K562 (cell line): Measurements from ENCODE around the gene KLHDC2. TPM values are rescaled to one million over a fixed set of nuclear protein-coding genes. Genes with fewer than 3 reads are reported as not detected.

Experiments used
- ASH1L ChIP-seq: fragments of 450-650 bp; IDR thresholded peaks from 2 replicates; pipeline ENCODE4 v1.6.1; 2018; ENCODE audit warnings: borderline replicate concordance, mild to moderate bottlenecking, low read depth; ENCODE audit not compliant: partially characterized antibody
- CSDE1 ChIP-seq, 2 experiments: fragments of 450-650 bp; IDR thresholded peaks; 2 replicates each; pipeline ENCODE4 v1.6.1; 2016; ENCODE audit warnings: mild to moderate bottlenecking in 1 of 2
- EP300 ChIP-seq: IDR thresholded peaks from 2 replicates; pipeline ENCODE4 v1.6.1; 2012; ENCODE audit warnings: low read length, improper control_type of control experiment
- FOSL1 ChIP-seq: fragments of 200-800 bp; sonication (Bioruptor generic); conservative IDR thresholded peaks from 2 replicates; pipeline ENCODE4 v1.6.1; 2016; ENCODE audit warnings: missing genetic modification characterization, missing compliant biosample characterization
- MAZ ChIP-seq, 2 experiments: fragments of 450-650 bp in 1 of 2; sonication (generic) in 1 of 2; formaldehyde crosslinking; IDR thresholded peaks in 1 of 2; conservative IDR thresholded peaks in 1 of 2; 2 replicates each; pipeline versions ENCODE4 v1.4.0 to v1.5.0; 2020; ENCODE audit warnings: mild to moderate bottlenecking in 1 of 2, missing genetic modification reagents in 1 of 2
- NONO ChIP-seq, 2 experiments: fragments of 200-400 bp in 1 of 2; fragments of 450-650 bp in 1 of 2; formaldehyde crosslinking in 1 of 2; IDR thresholded peaks; 2 replicates each; pipeline ENCODE4 v1.6.1; 2017; ENCODE audit warnings: low read depth in 2 of 2, mild to moderate bottlenecking in 2 of 2, moderate library complexity in 2 of 2, low read length in 1 of 2
- NR2C2 ChIP-seq, 2 experiments: fragments of 200-800 bp in 1 of 2; sonication (Bioruptor generic) in 1 of 2; sonication (generic) in 1 of 2; formaldehyde crosslinking in 1 of 2; IDR thresholded peaks; 2 replicates each; pipeline versions ENCODE4 v1.6.1 to v1.8.0; 2016 to 2022; ENCODE audit warnings: mild to moderate bottlenecking in 1 of 2, missing compliant biosample characterization in 1 of 2, missing genetic modification characterization in 1 of 2, missing genetic modification reagents in 1 of 2
- NRF1 ChIP-seq, 2 experiments: fragments of 450-650 bp; IDR thresholded peaks in 1 of 2; conservative IDR thresholded peaks in 1 of 2; 2 replicates each; pipeline ENCODE4 v1.6.1; 2014; ENCODE audit warnings: mild to moderate bottlenecking in 2 of 2
- RFX1 ChIP-seq: fragments of 450-650 bp; IDR thresholded peaks from 2 replicates; pipeline ENCODE4 v1.6.1; 2016; ENCODE audit warnings: mild to moderate bottlenecking, moderate library complexity
- XRCC3 ChIP-seq: fragments of 450-650 bp; IDR thresholded peaks from 2 replicates; pipeline ENCODE4 v1.6.1; 2017; ENCODE audit warnings: mild to moderate bottlenecking, moderate library complexity
- ZNF224 ChIP-seq: sonication (generic); formaldehyde crosslinking; IDR thresholded peaks from 2 replicates; pipeline ENCODE4 v1.8.0; 2022; ENCODE audit warnings: mild to moderate bottlenecking, missing genetic modification reagents
- ZNF263 ChIP-seq: sonication (generic); formaldehyde crosslinking; IDR thresholded peaks from 2 replicates; pipeline ENCODE4 v1.8.0; 2022; ENCODE audit warnings: mild to moderate bottlenecking, missing genetic modification reagents, borderline replicate concordance
- ZNF41 ChIP-seq: fragments of 250-450 bp; sonication (Bioruptor Pico); conservative IDR thresholded peaks from 2 replicates; pipeline ENCODE4 v1.4.0; 2020; ENCODE audit warnings: mild to moderate bottlenecking
- ZNF79 ChIP-seq: fragments of 250-450 bp; sonication (Bioruptor Pico); IDR thresholded peaks from 2 replicates; pipeline ENCODE4 v1.4.0; 2020; ENCODE audit warnings: low read depth, mild to moderate bottlenecking, moderate library complexity
- polyA plus RNA-seq, 8 experiments: library from polyadenylated mRNA; depleted of rRNA in 4 of 8; stranded (reverse) in 5 of 8; unstranded in 3 of 8; fragments of >200 nt; fragmentation: Nextera tagmentation in 2 of 8; fragmentation: Illumina TruSeq in 1 of 8; extraction: Ambion mirVana in 2 of 8; extraction: Trizol in 1 of 8; gene quantifications; 2 replicates each; pipeline versions ENCODE4 v1.2.1 to v1.2.3, GENCODE V29; 2011 to 2014; ENCODE audit warnings: inconsistent platforms in 1 of 8, missing spikeins in 1 of 8
- total RNA-seq, 7 experiments: library from RNA; depleted of rRNA in 6 of 7; stranded (reverse); fragments of >200 nt in 6 of 7; fragmentation: Illumina TruSeq in 2 of 7; extraction: Trizol in 2 of 7; gene quantifications; 2 replicates each; pipeline versions ENCODE4 v1.2.1 to v1.2.3, GENCODE V29; 2011 to 2021; ENCODE audit warnings: low replicate concordance in 1 of 7
- TF ChIP-seq, protein P1 (sequence below), 2 experiments: fragments of 450-650 bp; IDR thresholded peaks; 2 replicates each; pipeline ENCODE4 v1.6.1; 2016
- TF ChIP-seq, protein P2 (sequence below): sonication (generic); formaldehyde crosslinking; IDR thresholded peaks from 2 replicates; pipeline ENCODE4 v1.8.1; 2023; ENCODE audit warnings: mild to moderate bottlenecking, missing genetic modification reagents, moderate library complexity
- TF ChIP-seq, protein P3 (sequence below): fragments of 450-650 bp; formaldehyde crosslinking; IDR thresholded peaks from 2 replicates; pipeline ENCODE4 v1.4.0; 2020; ENCODE audit warnings: mild to moderate bottlenecking, moderate library complexity
- TF ChIP-seq, protein P4 (sequence below): sonication (generic); formaldehyde crosslinking; IDR thresholded peaks from 2 replicates; pipeline ENCODE4 v1.5.0; 2020; ENCODE audit warnings: missing genetic modification reagents
- TF ChIP-seq, protein P5 (sequence below): fragments of 450-650 bp; IDR thresholded peaks from 2 replicates; pipeline ENCODE4 v1.6.1; 2016
- TF ChIP-seq, protein P6 (sequence below): sonication (generic); formaldehyde crosslinking; IDR thresholded peaks from 2 replicates; pipeline ENCODE4 v1.9.0; 2022; ENCODE audit warnings: mild to moderate bottlenecking, missing genetic modification reagents

Gene KLHDC2
- total and polyA plus RNA-seq, 9 of the 15 experiments (the other 6 are each of a cell fraction or from before 2014, with no cell fraction given), result 6.3 to 41.7 (median 20.0) TPM

DNA sequence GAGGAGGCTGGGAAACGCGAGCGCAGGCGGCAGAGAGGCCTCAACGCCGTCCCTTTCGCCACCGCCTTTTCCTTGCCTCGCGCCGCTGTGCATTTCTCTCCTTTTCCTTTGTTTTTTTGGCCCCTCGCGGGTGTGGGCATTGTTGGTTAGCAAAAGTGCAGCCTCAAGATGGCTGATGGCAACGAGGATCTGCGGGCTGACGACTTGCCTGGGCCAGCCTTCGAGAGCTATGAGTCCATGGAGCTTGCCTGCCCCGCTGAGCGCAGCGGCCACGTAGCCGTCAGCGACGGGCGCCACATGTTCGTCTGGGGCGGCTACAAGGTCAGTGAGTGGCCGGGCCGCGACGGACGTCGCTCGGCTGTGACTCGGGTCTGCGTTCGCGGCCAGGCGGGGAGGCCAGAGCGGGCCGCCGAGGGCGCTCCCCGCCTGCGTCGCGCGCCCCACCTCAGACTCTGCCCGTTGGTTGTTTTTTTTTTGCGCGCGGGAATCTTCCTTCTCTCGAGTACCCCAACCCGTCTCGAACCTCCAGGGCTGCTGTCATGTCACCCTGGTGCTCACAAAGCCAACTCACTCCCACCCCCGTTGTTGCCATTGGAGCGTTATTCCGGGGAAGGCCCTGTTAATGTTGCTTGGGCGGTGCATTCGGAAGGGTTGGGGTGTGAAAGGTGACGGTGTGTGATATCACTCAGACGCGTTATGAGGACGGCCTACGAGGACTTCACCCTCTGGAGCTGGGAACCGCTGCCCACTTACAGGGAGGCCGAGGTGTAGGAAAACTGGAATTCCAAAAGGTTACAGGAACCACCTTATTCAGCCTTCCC, 558 bp downstream of the KLHDC2 start (continued):
- TF ChIP-seq, protein P1, sequence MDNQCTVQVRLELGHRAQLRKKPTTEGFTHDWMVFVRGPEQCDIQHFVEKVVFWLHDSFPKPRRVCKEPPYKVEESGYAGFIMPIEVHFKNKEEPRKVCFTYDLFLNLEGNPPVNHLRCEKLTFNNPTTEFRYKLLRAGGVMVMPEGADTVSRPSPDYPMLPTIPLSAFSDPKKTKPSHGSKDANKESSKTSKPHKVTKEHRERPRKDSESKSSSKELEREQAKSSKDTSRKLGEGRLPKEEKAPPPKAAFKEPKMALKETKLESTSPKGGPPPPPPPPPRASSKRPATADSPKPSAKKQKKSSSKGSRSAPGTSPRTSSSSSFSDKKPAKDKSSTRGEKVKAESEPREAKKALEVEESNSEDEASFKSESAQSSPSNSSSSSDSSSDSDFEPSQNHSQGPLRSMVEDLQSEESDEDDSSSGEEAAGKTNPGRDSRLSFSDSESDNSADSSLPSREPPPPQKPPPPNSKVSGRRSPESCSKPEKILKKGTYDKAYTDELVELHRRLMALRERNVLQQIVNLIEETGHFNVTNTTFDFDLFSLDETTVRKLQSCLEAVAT (IDR thresholded peaks at IDR 0.05), result peak in 1 of 2 experiments; percentile 67; a peak in 1 of 4 replicates
- TF ChIP-seq, protein P2, sequence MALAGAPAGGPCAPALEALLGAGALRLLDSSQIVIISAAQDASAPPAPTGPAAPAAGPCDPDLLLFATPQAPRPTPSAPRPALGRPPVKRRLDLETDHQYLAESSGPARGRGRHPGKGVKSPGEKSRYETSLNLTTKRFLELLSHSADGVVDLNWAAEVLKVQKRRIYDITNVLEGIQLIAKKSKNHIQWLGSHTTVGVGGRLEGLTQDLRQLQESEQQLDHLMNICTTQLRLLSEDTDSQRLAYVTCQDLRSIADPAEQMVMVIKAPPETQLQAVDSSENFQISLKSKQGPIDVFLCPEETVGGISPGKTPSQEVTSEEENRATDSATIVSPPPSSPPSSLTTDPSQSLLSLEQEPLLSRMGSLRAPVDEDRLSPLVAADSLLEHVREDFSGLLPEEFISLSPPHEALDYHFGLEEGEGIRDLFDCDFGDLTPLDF (CRISPR knock-in tag), result peak; percentile 38; the same call in 1 of the 2 replicates
- TF ChIP-seq, protein P3, sequence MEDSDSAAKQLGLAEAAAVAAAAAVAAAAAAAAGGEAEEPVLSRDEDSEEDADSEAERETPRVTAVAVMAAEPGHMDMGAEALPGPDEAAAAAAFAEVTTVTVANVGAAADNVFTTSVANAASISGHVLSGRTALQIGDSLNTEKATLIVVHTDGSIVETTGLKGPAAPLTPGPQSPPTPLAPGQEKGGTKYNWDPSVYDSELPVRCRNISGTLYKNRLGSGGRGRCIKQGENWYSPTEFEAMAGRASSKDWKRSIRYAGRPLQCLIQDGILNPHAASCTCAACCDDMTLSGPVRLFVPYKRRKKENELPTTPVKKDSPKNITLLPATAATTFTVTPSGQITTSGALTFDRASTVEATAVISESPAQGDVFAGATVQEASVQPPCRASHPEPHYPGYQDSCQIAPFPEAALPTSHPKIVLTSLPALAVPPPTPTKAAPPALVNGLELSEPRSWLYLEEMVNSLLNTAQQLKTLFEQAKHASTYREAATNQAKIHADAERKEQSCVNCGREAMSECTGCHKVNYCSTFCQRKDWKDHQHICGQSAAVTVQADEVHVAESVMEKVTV (CRISPR knock-in tag), result no peak
- TF ChIP-seq XRCC3 (no peak), EP300 (no peak), ASH1L (no peak), NR2C2 (CRISPR knock-in tag; IDR thresholded peaks at IDR 0.05) (no peak), NR2C2 (tag; IDR thresholded peaks at IDR 0.05) (peak; percentile 46; the same call in 1 of the 2 replicates), CSDE1 (IDR thresholded peaks at IDR 0.05) (no peak), MAZ (CRISPR knock-in tag; conservative IDR thresholded peaks at IDR 0.05 in 1 of 2, IDR thresholded peaks at IDR 0.05 in 1 of 2) (0 out of 4 replicates have a peak, but pooled peaks of 1 of the 2 experiments have one; percentile 46), ZNF79 (CRISPR knock-in tag) (no peak), NRF1 (conservative IDR thresholded peaks at IDR 0.05 in 1 of 2, IDR thresholded peaks at IDR 0.05 in 1 of 2) (0 out of 4 replicates have a peak, but pooled peaks have one; percentile 20 to 37), RFX1 (peak; percentile 10; the same call in 1 of the 2 replicates), ZNF224 (CRISPR knock-in tag) (no peak), ZNF263 (CRISPR knock-in tag) (no peak), ZNF41 (CRISPR knock-in tag) (no peak), FOSL1 (tag) (no peak), NONO (IDR thresholded peaks at IDR 0.05; ENCODE audit: low read depth in 2 of 2, low read length in 1 of 2) (no peak; a peak in 1 of 4 replicates)
- TF ChIP-seq, protein P4, sequence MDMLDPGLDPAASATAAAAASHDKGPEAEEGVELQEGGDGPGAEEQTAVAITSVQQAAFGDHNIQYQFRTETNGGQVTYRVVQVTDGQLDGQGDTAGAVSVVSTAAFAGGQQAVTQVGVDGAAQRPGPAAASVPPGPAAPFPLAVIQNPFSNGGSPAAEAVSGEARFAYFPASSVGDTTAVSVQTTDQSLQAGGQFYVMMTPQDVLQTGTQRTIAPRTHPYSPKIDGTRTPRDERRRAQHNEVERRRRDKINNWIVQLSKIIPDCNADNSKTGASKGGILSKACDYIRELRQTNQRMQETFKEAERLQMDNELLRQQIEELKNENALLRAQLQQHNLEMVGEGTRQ (CRISPR knock-in tag), result no peak
- TF ChIP-seq, protein P5, sequence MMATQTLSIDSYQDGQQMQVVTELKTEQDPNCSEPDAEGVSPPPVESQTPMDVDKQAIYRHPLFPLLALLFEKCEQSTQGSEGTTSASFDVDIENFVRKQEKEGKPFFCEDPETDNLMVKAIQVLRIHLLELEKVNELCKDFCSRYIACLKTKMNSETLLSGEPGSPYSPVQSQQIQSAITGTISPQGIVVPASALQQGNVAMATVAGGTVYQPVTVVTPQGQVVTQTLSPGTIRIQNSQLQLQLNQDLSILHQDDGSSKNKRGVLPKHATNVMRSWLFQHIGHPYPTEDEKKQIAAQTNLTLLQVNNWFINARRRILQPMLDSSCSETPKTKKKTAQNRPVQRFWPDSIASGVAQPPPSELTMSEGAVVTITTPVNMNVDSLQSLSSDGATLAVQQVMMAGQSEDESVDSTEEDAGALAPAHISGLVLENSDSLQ, result peak; percentile 54
- TF ChIP-seq, protein P6, sequence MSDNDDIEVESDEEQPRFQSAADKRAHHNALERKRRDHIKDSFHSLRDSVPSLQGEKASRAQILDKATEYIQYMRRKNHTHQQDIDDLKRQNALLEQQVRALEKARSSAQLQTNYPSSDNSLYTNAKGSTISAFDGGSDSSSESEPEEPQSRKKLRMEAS (CRISPR knock-in tag), result peak; percentile 86
